HCT116 (cell line): ENCODE measurements around the gene NSG1. TPM values are rescaled to one million over a fixed set of nuclear protein-coding genes. Genes with fewer than 3 reads are reported as not detected.

ENCODE experiments used
- ATAC-seq: fragments of 200-7000 bp; cut with Tn5 transposase; 2 replicates; pipeline ENCODE4 v1.9.1; 2020; ENCODE audit warnings: mild to moderate bottlenecking, moderate library complexity
- BruUV-seq: library from RNA; stranded (reverse); fragments of 400-500 nt; replicated peaks from 2 replicates; lab custom pipeline; 2021; lab: Mats Ljungman, UMichigan
- CTCF ChIA-PET: fragments of 300-600 bp; sonication (Branson Sonifier 250); formaldehyde crosslinking; loops from one replicate; lab custom pipeline; 2021; ENCODE audit warnings: antibody characterized with exemption; lab: Charles Lee
- POLR2A ChIA-PET: fragments of 300-600, 350-600 bp; sonication (Branson Sonifier 250); formaldehyde crosslinking; loops from one replicate; lab custom pipeline; 2021; ENCODE audit warnings: antibody characterized with exemption; lab: Charles Lee
- RAD21 ChIA-PET, 2 experiments: fragments of 300-600 bp; sonication (Branson Sonifier 250); formaldehyde crosslinking; loops; one replicate each; lab custom pipeline; 2023; ENCODE audit warnings: low total read pairs in 2 of 2; ENCODE audit not compliant: uncharacterized antibody in 2 of 2, unreplicated experiment in 2 of 2, low non-redundant PET in 1 of 2; lab: Charles Lee
- DNase-seq: peaks from one replicate; pipeline ENCODE4 v3.0.0-alpha.2; 2010; ENCODE audit warnings: low read depth, low spot score
- H2AFZ ChIP-seq: fragments of 200-600 bp; shearing (Covaris generic), sonication (generic); 2 replicates; pipeline ENCODE4 v1.6.1; 2017; ENCODE audit warnings: low read depth, mixed run types, mixed read lengths, antibody characterized with exemption, low read length; ENCODE audit not compliant: poor library complexity, severe bottlenecking
- H3K27ac ChIP-seq: 2 replicates; pipeline ENCODE4 v1.5.1; 2012; ENCODE audit warnings: low read depth, low read length
- H3K27me3 ChIP-seq: fragments of 200-600 bp; sonication (generic); 2 replicates; pipeline ENCODE4 v1.6.1; 2016; ENCODE audit warnings: mixed run types, low read length, mixed read lengths; ENCODE audit not compliant: insufficient read depth
- H3K36me3 ChIP-seq, 2 experiments: fragments of 200-500 bp in 1 of 2; fragments of 200-600 bp in 1 of 2; sonication (Bioruptor generic) in 1 of 2; sonication (generic) in 1 of 2; 2 replicates each; pipeline versions ENCODE4 v1.5.1 to v1.6.1; 2014 to 2016; ENCODE audit warnings: low read length in 2 of 2, inconsistent platforms in 1 of 2, mixed read lengths in 1 of 2, mixed run types in 1 of 2; ENCODE audit not compliant: insufficient read depth in 2 of 2, control insufficient read depth in 1 of 2
- H3K4me1 ChIP-seq, 2 experiments: fragments of 200-600 bp in 1 of 2; sonication (generic) in 1 of 2; 2 replicates each; pipeline versions ENCODE4 v1.5.1 to v1.6.1; 2012 to 2017; ENCODE audit warnings: low read length in 2 of 2, inconsistent platforms in 1 of 2, mild to moderate bottlenecking in 1 of 2, mixed read lengths in 1 of 2, mixed run types in 1 of 2, moderate library complexity in 1 of 2; ENCODE audit not compliant: insufficient read depth in 2 of 2, control insufficient read depth in 1 of 2
- H3K4me2 ChIP-seq: fragments of 200-600 bp; sonication (generic); 2 replicates; pipeline ENCODE4 v1.6.1; 2017; ENCODE audit warnings: mixed run types, low read length, mixed read lengths
- H3K4me3 ChIP-seq, 2 experiments: fragments of 200-600 bp in 1 of 2; sonication (generic) in 1 of 2; replicated peaks in 1 of 2; 2 replicates each; pipeline ENCODE4 v1.5.1; 2011 to 2016; ENCODE audit warnings: low read length in 2 of 2, control low read depth in 1 of 2, low read depth in 1 of 2, mild to moderate bottlenecking in 1 of 2, mixed read lengths in 1 of 2, mixed run types in 1 of 2
- H3K79me2 ChIP-seq: fragments of 200-600 bp; sonication (generic); 2 replicates; pipeline ENCODE4 v1.6.1; 2017; ENCODE audit warnings: mild to moderate bottlenecking, mixed run types, low read length, moderate library complexity, mixed read lengths; ENCODE audit not compliant: insufficient read depth
- H3K9ac ChIP-seq: fragments of 200-600 bp; sonication (generic); 2 replicates; pipeline ENCODE4 v1.6.1; 2016; ENCODE audit warnings: low read length, mixed read lengths
- H3K9me2 ChIP-seq: fragments of 200-600 bp; sonication (generic), shearing (Covaris generic); 2 replicates; pipeline ENCODE4 v1.6.1; 2017; ENCODE audit warnings: mixed run types, mild to moderate bottlenecking, moderate library complexity; ENCODE audit not compliant: insufficient read depth
- H3K9me3 ChIP-seq, 2 experiments: fragments of 200-500 bp in 1 of 2; fragments of 200-600 bp in 1 of 2; sonication (Bioruptor generic) in 1 of 2; sonication (generic) in 1 of 2; 2 replicates each; pipeline ENCODE4 v1.6.1; 2014 to 2017; ENCODE audit warnings: low read length in 2 of 2, mixed read lengths in 2 of 2, inconsistent platforms in 1 of 2, low read depth in 1 of 2, mild to moderate bottlenecking in 1 of 2, mixed run types in 1 of 2, moderate library complexity in 1 of 2; ENCODE audit not compliant: control insufficient read depth in 1 of 2, insufficient read depth in 1 of 2
- H4K20me1 ChIP-seq: fragments of 200-600 bp; sonication (generic), shearing (Covaris generic); 2 replicates; pipeline ENCODE4 v1.6.1; 2017; ENCODE audit warnings: mixed run types, mild to moderate bottlenecking, moderate library complexity; ENCODE audit not compliant: insufficient read depth
- ATF3 ChIP-seq: IDR thresholded peaks from 2 replicates; pipeline ENCODE4 v1.6.1; 2012
- ELF1 ChIP-seq: IDR thresholded peaks from 2 replicates; pipeline ENCODE4 v1.6.1; 2012; ENCODE audit warnings: low read depth, borderline replicate concordance
- EZH2 ChIP-seq: fragments of 200-600 bp; sonication (generic); IDR thresholded peaks from 2 replicates; pipeline ENCODE4 v1.6.1; 2017; ENCODE audit warnings: antibody characterized with exemption, mixed run types
- EZH2phosphoT487 ChIP-seq: fragments of 200-600 bp; IDR thresholded peaks from 2 replicates; pipeline ENCODE4 v1.6.1; 2018; ENCODE audit warnings: antibody characterized with exemption, borderline replicate concordance
- JUND ChIP-seq: IDR thresholded peaks from 2 replicates; pipeline ENCODE4 v1.6.1; 2012
- POLR2AphosphoS5 ChIP-seq: IDR thresholded peaks from 2 replicates; pipeline ENCODE4 v1.6.1; 2011; ENCODE audit warnings: mild to moderate bottlenecking, low read depth, low read length, moderate library complexity
- SIN3A ChIP-seq: IDR thresholded peaks from 2 replicates; pipeline ENCODE4 v1.6.1; 2012; ENCODE audit warnings: low read depth
- SP1 ChIP-seq: IDR thresholded peaks from 2 replicates; pipeline ENCODE4 v1.6.1; 2012; ENCODE audit warnings: low read depth
- TCF7L2 ChIP-seq: IDR thresholded peaks from 2 replicates; pipeline ENCODE4 v1.7.0; 2011; ENCODE audit warnings: borderline replicate concordance, inconsistent platforms; ENCODE audit not compliant: insufficient read depth, insufficient read length; ENCODE audit errors: extremely low read depth
- YY1 ChIP-seq: IDR thresholded peaks from 2 replicates; pipeline ENCODE4 v1.6.1; 2011; ENCODE audit warnings: low read length, low read depth, moderate library complexity, mild to moderate bottlenecking; ENCODE audit not compliant: insufficient replicate concordance; ENCODE audit errors: extremely low read depth
- ZFX ChIP-seq: fragments of 450-650 bp; IDR thresholded peaks from 2 replicates; pipeline ENCODE4 v1.6.1; 2017
- intact Hi-C: fragments of 100-400 bp; cut with micrococcal nuclease; formaldehyde crosslinking; loops from 2 replicates; pipeline ENCODE4 v1.10.0; 2022
- total RNA-seq: library from RNA; stranded (reverse); gene quantifications from one replicate; pipeline ENCODE4 v1.2.1, GENCODE V29; 2021; ENCODE audit not compliant: unreplicated experiment
- TF ChIP-seq, protein P1 (sequence below): IDR thresholded peaks from 2 replicates; pipeline ENCODE4 v1.6.1; 2012

Gene NSG1
- total RNA-seq, 1 experiment from 2014 or later = 0.12 TPM

GRCh38 chr4:4461178-4461577, 74.3 kb downstream of the NSG1 start:
- ATAC-seq = no peak
- POLR2A ChIA-PET = no interaction called here
- H3K9ac ChIP-seq = no peak overlapping the region

DNA sequence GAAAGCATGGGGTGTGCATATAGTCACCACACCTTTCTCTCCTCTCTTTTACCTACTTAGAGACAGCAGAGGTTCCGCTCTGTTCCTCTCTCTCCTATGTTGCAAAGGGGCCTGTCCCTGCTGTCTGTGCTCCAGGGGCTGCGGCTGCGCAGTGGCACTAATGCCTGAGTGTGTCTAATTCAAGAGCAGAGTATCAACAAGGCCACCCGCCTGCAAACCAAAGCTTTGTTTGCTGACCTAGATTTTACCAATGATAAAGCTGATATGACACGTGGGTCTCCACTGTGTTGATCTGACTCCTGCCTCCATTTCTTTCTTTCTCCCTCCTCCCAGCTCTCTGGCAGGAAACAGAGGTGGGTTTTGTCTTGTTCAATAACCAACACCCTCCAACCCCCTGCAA, 74.9 kb downstream of the NSG1 start:
- TF ChIP-seq EZH2 (no peak), EZH2phosphoT487 (no peak), POLR2AphosphoS5 (no peak), ELF1 (no peak), SP1 (no peak), ZFX (no peak), JUND (no peak), TCF7L2 (no peak), SIN3A (no peak)
- TF ChIP-seq, protein P1, sequence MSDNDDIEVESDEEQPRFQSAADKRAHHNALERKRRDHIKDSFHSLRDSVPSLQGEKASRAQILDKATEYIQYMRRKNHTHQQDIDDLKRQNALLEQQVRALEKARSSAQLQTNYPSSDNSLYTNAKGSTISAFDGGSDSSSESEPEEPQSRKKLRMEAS = no peak
- TF ChIP-seq, all 23 proteins: peak for 0
- H3K4me1 ChIP-seq = peaks cover 0 to 5% of the 10 kb centered on the region in 2 experiments; a peak in 1 of 4 replicates
- no peaks in the 10 kb centered on the region for H3K9me3 ChIP-seq
- no peak overlapping the region for H3K27ac ChIP-seq
- BruUV-seq = no TSS peak
- ATAC-seq (no peak), DNase-seq (no peak)
- no peaks in the 10 kb centered on the region for H4K20me1 ChIP-seq
- no peak overlapping the region for H2AFZ ChIP-seq
- peaks cover under 1 to 9% of the 10 kb centered on the region in 2 experiments; a peak in 1 of 4 replicates for H3K36me3 ChIP-seq
- no peaks in the 10 kb centered on the region for H3K9me2 ChIP-seq
- no peaks in the 10 kb centered on the region for H3K27me3 ChIP-seq
- intact Hi-C loops = no loop called here
- H3K9ac ChIP-seq = no peak overlapping the region
- ChIA-PET POLR2A (no interaction called here), CTCF (no interaction called here), RAD21 (no interaction called here)
- no peak overlapping the region for H3K4me2 ChIP-seq
- no peak overlapping the region for H3K4me3 ChIP-seq
- no peaks in the 10 kb centered on the region for H3K79me2 ChIP-seq

More at GRCh38 chr4:4461178-4461577, 74.3 kb downstream of the NSG1 start:
- Histone ChIP-seq H3K4me3 (no peak overlapping the region), H3K4me1 (peaks cover 0 to 11% of the 10 kb centered on the region in 2 experiments; a peak in 1 of 4 replicates), H4K20me1 (no peaks in the 10 kb centered on the region), H3K9me2 (no peaks in the 10 kb centered on the region), H3K27ac (no peak overlapping the region), H3K79me2 (no peaks in the 10 kb centered on the region), H3K4me2 (no peak overlapping the region), H3K27me3 (no peaks in the 10 kb centered on the region), H2AFZ (no peak overlapping the region), H3K9me3 (no peaks in the 10 kb centered on the region), H3K36me3 (peaks cover 3 to 10% of the 10 kb centered on the region in 2 experiments; a peak in 1 of 4 replicates)
- RAD21 ChIA-PET = no interaction called here
- intact Hi-C loops = no loop called here
- DNase-seq = no peak
- BruUV-seq = no TSS peak
- CTCF ChIA-PET = no interaction called here
- TF ChIP-seq YY1 (no peak), EZH2phosphoT487 (no peak), ATF3 (no peak)
